ENCODE measurements around the gene UBASH3B.

- TF ChIP-seq EZH2 (IDR thresholded peaks at IDR 0.05; ENCODE audit: borderline replicate concordance) = no peak
- TF ChIP-seq, protein P1, sequence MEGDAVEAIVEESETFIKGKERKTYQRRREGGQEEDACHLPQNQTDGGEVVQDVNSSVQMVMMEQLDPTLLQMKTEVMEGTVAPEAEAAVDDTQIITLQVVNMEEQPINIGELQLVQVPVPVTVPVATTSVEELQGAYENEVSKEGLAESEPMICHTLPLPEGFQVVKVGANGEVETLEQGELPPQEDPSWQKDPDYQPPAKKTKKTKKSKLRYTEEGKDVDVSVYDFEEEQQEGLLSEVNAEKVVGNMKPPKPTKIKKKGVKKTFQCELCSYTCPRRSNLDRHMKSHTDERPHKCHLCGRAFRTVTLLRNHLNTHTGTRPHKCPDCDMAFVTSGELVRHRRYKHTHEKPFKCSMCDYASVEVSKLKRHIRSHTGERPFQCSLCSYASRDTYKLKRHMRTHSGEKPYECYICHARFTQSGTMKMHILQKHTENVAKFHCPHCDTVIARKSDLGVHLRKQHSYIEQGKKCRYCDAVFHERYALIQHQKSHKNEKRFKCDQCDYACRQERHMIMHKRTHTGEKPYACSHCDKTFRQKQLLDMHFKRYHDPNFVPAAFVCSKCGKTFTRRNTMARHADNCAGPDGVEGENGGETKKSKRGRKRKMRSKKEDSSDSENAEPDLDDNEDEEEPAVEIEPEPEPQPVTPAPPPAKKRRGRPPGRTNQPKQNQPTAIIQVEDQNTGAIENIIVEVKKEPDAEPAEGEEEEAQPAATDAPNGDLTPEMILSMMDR (IDR thresholded peaks at IDR 0.05; ENCODE audit: poor library complexity) = no peak
- TF ChIP-seq EZH2phosphoT487 (IDR thresholded peaks at IDR 0.05; ENCODE audit: low read depth, severe bottlenecking, unreplicated experiment) = no peak
Observed at GRCh38 chr11:122617297-122617696, 38.2 kb upstream of the UBASH3B start.
